ENCODE data around the gene DCC.

- TF ChIP-seq CREM (CRISPR knock-in tag; IDR thresholded peaks at IDR 0.05) = no peak
- TF ChIP-seq ZNF121 (CRISPR knock-in tag; IDR thresholded peaks at IDR 0.05) = no peak
Observed at GRCh38 chr18:52484977-52485376, 145.0 kb downstream of the DCC start.
